HEK293T (cell line): ENCODE data around the gene MT1X.
A peak's percentile ranks its signal among the peaks of the same experiment; 100 is the strongest.

ENCODE experiments used
- CTCF ChIA-PET: fragments of 350-600 bp; formaldehyde crosslinking; extraction: SDS; loops from one replicate; lab custom pipeline; 2021; ENCODE audit warnings: antibody characterized with exemption, inconsistent platforms; lab: Yijun Ruan, JAX
- POLR2A ChIA-PET: fragments of 350-600 bp; formaldehyde crosslinking; extraction: SDS; loops from one replicate; lab custom pipeline; 2020; ENCODE audit warnings: antibody characterized with exemption, inconsistent platforms; lab: Yijun Ruan, JAX
- DNase-seq: peaks from one replicate; pipeline ENCODE4 v3.0.0; 2012; ENCODE audit warnings: mixed read lengths; ENCODE audit errors: extremely low spot score
- ARNT ChIP-seq: fragments of 450-650 bp; IDR thresholded peaks from 2 replicates; pipeline ENCODE4 v1.6.1; 2017; ENCODE audit warnings: mild to moderate bottlenecking
- BHLHE40 ChIP-seq: fragments of 450-650 bp; IDR thresholded peaks from 2 replicates; pipeline ENCODE4 v1.6.1; 2016; ENCODE audit warnings: mild to moderate bottlenecking, moderate library complexity, borderline replicate concordance
- CTBP1 ChIP-seq: fragments of 450-650 bp; IDR thresholded peaks from 2 replicates; pipeline ENCODE4 v1.6.1; 2016; ENCODE audit warnings: borderline replicate concordance
- ELF4 ChIP-seq: fragments of 450-650 bp; IDR thresholded peaks from 2 replicates; pipeline ENCODE4 v1.6.1; 2017; ENCODE audit warnings: antibody characterized with exemption
- FOXA1 ChIP-seq: fragments of 450-650 bp; IDR thresholded peaks from 2 replicates; pipeline ENCODE4 v1.6.1; 2016; ENCODE audit warnings: mild to moderate bottlenecking
- FOXK2 ChIP-seq: fragments of 450-650 bp; IDR thresholded peaks from 2 replicates; pipeline ENCODE4 v1.6.1; 2016; ENCODE audit warnings: mild to moderate bottlenecking
- FOXM1 ChIP-seq: fragments of 450-650 bp; IDR thresholded peaks from 2 replicates; pipeline ENCODE4 v1.6.1; 2017; ENCODE audit warnings: mild to moderate bottlenecking, borderline replicate concordance
- HDGF ChIP-seq: fragments of 450-650 bp; IDR thresholded peaks from 2 replicates; pipeline ENCODE4 v1.6.1; 2017; ENCODE audit warnings: antibody characterized with exemption, borderline replicate concordance
- L3MBTL2 ChIP-seq: fragments of 450-650 bp; conservative IDR thresholded peaks from 2 replicates; pipeline ENCODE4 v1.6.1; 2016; ENCODE audit warnings: mild to moderate bottlenecking
- LEF1 ChIP-seq: fragments of 450-650 bp; IDR thresholded peaks from 2 replicates; pipeline ENCODE4 v1.6.1; 2017; ENCODE audit warnings: mild to moderate bottlenecking, borderline replicate concordance
- NFRKB ChIP-seq: fragments of 450-650 bp; IDR thresholded peaks from 2 replicates; pipeline ENCODE4 v1.6.1; 2016; ENCODE audit warnings: mild to moderate bottlenecking, moderate library complexity
- PKNOX1 ChIP-seq: fragments of 450-650 bp; IDR thresholded peaks from 2 replicates; pipeline ENCODE4 v1.6.1; 2016
- SP1 ChIP-seq: fragments of 450-650 bp; IDR thresholded peaks from 2 replicates; pipeline ENCODE4 v1.6.1; 2017
- SUZ12 ChIP-seq: fragments of 450-650 bp; IDR thresholded peaks from 2 replicates; pipeline ENCODE4 v1.6.1; 2016; ENCODE audit warnings: mild to moderate bottlenecking
- TARDBP ChIP-seq: fragments of 450-650 bp; IDR thresholded peaks from 2 replicates; pipeline ENCODE4 v1.6.1; 2016
- ZNF384 ChIP-seq: fragments of 450-650 bp; IDR thresholded peaks from 2 replicates; pipeline ENCODE4 v1.6.1; 2016

MT1X gene

GRCh38 chr16:56726283-56726682, 44.0 kb downstream of the MT1X start:
- ChIA-PET POLR2A (no interaction called here), CTCF (no interaction called here)
- no peak for DNase-seq
- no peak for TF ChIP-seq ELF4
- no peak for TF ChIP-seq L3MBTL2
- no peak for TF ChIP-seq TARDBP
- TF ChIP-seq NFRKB: no peak
- TF ChIP-seq SUZ12: no peak
- no peak for TF ChIP-seq ARNT
- no peak for TF ChIP-seq CTBP1
- TF ChIP-seq FOXK2: no peak
- TF ChIP-seq SP1: no peak
- TF ChIP-seq ZNF384: no peak
- no peak for TF ChIP-seq FOXA1
- no peak for TF ChIP-seq FOXM1
- no peak for TF ChIP-seq LEF1
- no peak for TF ChIP-seq HDGF

DNA sequence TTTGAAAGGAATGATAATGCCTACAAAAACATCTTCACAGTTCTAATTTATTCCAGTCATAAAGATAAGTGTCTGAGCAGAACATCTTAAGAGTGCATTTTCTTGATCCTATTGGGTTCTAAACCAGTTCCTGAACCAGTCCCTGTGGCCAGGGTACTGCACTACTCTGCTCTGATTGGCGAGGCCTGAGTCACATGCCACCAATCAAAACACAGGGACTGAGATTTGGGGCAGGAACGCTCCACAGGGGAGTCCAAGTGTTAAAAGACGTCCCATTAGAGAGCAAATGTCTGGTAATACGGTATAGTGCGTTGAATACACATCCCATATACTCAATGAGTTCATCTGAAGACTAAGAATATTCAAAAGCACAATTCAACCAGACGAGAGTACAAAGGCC, 44.7 kb downstream of the MT1X start:
- DNase-seq: no peak
- POLR2A ChIA-PET: no interaction called here
- CTCF ChIA-PET: no interaction called here
- TF ChIP-seq SUZ12: no peak

DNA sequence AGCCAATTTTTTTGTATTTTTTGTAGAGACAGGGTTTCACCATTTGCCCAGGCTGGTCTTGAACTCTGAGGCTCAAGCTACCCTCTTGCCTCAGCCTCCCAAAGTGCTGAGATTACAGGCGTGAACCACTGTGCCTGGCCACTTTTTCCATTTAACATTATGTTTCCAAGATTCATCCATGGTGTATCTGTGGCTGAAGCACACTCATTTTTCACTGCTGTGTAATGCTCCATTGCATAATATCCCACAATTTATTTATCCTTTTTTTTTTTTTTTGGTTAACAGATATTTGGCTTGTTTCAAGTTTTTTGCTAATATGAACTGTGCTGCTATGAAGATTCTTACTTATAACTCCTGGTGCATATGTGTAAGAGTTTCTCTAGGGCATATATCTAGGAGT, 45.8 kb downstream of the MT1X start:
- no peak for DNase-seq
- ChIA-PET POLR2A (interaction anchor here (2.1 to 2.5 kb wide), 2 partner anchors 9 to 15 kb away, joined by 7 to 8 read pairs; no protein-coding TSS in a partner anchor), CTCF (interaction anchor here (0.6 to 0.7 kb wide), 2 partner anchors 11 to 109 kb away, joined by 4 to 5 read pairs; no protein-coding TSS in a partner anchor)
- TF ChIP-seq L3MBTL2: no peak
- TF ChIP-seq ELF4: no peak
- TF ChIP-seq FOXK2: no peak
- TF ChIP-seq FOXA1: no peak
- no peak for TF ChIP-seq PKNOX1
- no peak for TF ChIP-seq HDGF
- TF ChIP-seq CTBP1: no peak
- TF ChIP-seq SP1: no peak
- TF ChIP-seq FOXM1: no peak

DNA sequence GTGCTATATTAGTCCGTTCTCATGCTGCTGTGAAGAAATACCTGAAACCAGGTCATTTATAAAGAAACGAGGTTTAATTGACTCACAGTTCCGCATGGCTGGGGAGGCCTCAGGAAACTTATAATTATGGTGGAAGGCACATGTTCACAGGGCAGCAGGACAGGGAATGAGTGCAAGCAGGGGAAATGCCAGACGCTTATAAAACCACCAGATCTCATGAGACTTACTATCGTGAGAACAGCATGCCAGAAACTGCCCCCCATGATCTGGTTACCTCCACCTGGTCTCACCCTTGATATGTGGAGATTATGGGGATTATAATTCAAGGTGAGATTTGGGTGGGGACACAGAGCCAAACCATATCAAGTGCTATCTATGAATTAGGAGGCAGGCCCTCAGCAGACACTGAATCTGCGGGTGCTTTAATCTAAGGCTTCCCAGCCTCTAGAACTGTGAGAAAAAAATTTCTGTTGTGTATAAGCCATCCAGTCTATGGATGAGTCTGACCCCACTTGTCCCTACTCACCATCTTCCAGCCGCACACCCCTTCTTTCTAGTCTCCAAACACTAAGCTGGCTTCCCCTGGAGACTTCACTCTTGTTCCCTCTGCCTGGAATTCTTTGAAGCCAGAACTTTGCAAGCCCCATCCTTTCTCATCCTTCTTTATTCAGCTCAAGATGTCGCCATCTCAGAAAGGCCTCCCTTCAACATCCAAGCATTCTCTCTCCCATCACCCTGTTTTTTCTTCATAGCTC, 46.9 kb downstream of the MT1X start:
- DNase-seq: no peak
- peak; percentile 19; the same call in 1 of the 2 replicates for TF ChIP-seq L3MBTL2
- TF ChIP-seq CTBP1: no peak
- ChIA-PET CTCF (no interaction called here), POLR2A (interaction anchor here (0.8 to 2.5 kb wide), 3 partner anchors 8 to 20 kb away, joined by 4 to 8 read pairs (median 7); no protein-coding TSS in a partner anchor)

GRCh38 chr16:56729735-56730662, 47.7 kb downstream of the MT1X start, which contains the start of gene NUP93:
Gene NUP93, plus strand, starts transcription at chr16:56730129. Its CDS starts 18,119 bp downstream, at chr16:56748248.
- TF ChIP-seq TARDBP (no peak), HDGF (no peak), L3MBTL2 (peak; percentile 91), NFRKB (no peak)
- POLR2A ChIA-PET: interaction anchor here (0.8 to 2.5 kb wide), 3 partner anchors 8 to 21 kb away, joined by 4 to 8 read pairs (median 7); no protein-coding TSS in a partner anchor

GRCh38 chr16:56732366-56732765, 50.1 kb downstream of the MT1X start:
- CTCF ChIA-PET: no interaction called here
- TF ChIP-seq HDGF (no peak), TARDBP (no peak), FOXA1 (no peak), ELF4 (no peak), PKNOX1 (no peak), LEF1 (no peak), ZNF384 (no peak), SP1 (no peak), CTBP1 (no peak), BHLHE40 (no peak), L3MBTL2 (no peak), FOXK2 (no peak), ARNT (no peak), FOXM1 (no peak), SUZ12 (no peak), NFRKB (no peak)
- POLR2A ChIA-PET: no interaction called here
- DNase-seq: no peak

More at GRCh38 chr16:56729735-56730662, 47.7 kb downstream of the MT1X start, which contains the start of gene NUP93:
- CTCF ChIA-PET: no interaction called here
- DNase-seq: peak; percentile 94

DNA sequence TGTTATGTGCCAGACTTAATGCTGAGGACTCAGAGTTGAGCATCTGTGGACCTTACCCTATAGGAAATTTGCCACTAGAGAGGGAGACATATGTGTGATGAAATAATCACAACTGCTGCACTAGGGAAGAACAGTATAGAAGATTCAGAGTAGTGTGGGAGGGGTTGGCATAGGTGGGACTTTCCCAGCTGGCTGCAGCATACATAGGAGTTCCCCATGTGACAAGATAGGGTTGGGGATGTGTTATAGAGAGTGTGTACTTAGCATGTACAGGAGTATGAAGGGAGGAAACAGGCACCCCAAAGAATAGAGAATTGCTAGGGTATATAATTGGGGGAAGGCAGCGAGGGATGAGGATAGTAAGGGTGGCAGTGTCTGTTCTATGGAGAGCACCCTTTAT, 50.6 kb downstream of the MT1X start:
- DNase-seq: no peak
- CTCF ChIA-PET: no interaction called here

More for the DNA sequence above, 50.6 kb downstream of the MT1X start:
- TF ChIP-seq HDGF: no peak
- no peak for TF ChIP-seq PKNOX1
- no peak for TF ChIP-seq FOXM1
- no peak for TF ChIP-seq ARNT
- TF ChIP-seq FOXK2: no peak
- no peak for TF ChIP-seq NFRKB
- no peak for TF ChIP-seq ZNF384
- no peak for TF ChIP-seq LEF1
- TF ChIP-seq ELF4: no peak
- TF ChIP-seq L3MBTL2: no peak
- TF ChIP-seq CTBP1: no peak
- no peak for TF ChIP-seq BHLHE40
- no peak for TF ChIP-seq SUZ12
- TF ChIP-seq SP1: no peak
- no peak for TF ChIP-seq TARDBP
- TF ChIP-seq FOXA1: no peak
- POLR2A ChIA-PET: no interaction called here
